Astrocyte (in vitro differentiated cells and primary cell): ENCODE data around the gene ARPC2. TPM values are rescaled to one million over a fixed set of nuclear protein-coding genes. Genes with fewer than 3 reads are reported as not detected.

Experiments used
- DNase-seq: peaks from one replicate; pipeline ENCODE4 v3.0.0-alpha.2; 2010; ENCODE audit warnings: low read depth
- FAIRE-seq: peaks from 2 replicates; lab custom pipeline; 2011; peaks lifted over from hg19 to GRCh38; lab: Jason Lieb, UNC
- H2AFZ ChIP-seq: 2 replicates; pipeline ENCODE4 v1.6.0; 2012; ENCODE audit warnings: low read depth, low read length, inconsistent platforms
- H3K27ac ChIP-seq: 2 replicates; pipeline ENCODE4 v1.5.1; 2011; ENCODE audit warnings: low read depth, low read length, inconsistent platforms
- H3K27me3 ChIP-seq: 2 replicates; pipeline ENCODE4 v1.6.0; 2011; ENCODE audit warnings: low read length, inconsistent platforms; ENCODE audit not compliant: insufficient read depth
- H3K36me3 ChIP-seq: 2 replicates; pipeline ENCODE4 v1.5.1; 2011; ENCODE audit warnings: low read length, inconsistent platforms; ENCODE audit not compliant: insufficient read depth
- H3K4me1 ChIP-seq: 2 replicates; pipeline ENCODE4 v1.5.1; 2011; ENCODE audit warnings: low read length, inconsistent platforms; ENCODE audit not compliant: insufficient read depth
- H3K4me2 ChIP-seq: 2 replicates; pipeline ENCODE4 v1.6.0; 2012; ENCODE audit warnings: low read length, inconsistent platforms
- H3K4me3 ChIP-seq: 2 replicates; pipeline ENCODE4 v1.5.1; 2011; ENCODE audit warnings: low read depth, mild to moderate bottlenecking, low read length, inconsistent platforms; ENCODE audit not compliant: insufficient read depth
- H3K79me2 ChIP-seq: 2 replicates; pipeline ENCODE4 v1.6.0; 2012; ENCODE audit warnings: mild to moderate bottlenecking, low read length, inconsistent platforms; ENCODE audit not compliant: insufficient read depth
- H3K9ac ChIP-seq: 2 replicates; pipeline ENCODE4 v1.6.0; 2012; ENCODE audit warnings: mild to moderate bottlenecking, low read length, inconsistent platforms
- H3K9me3 ChIP-seq: 2 replicates; pipeline ENCODE4 v1.5.1; 2012; ENCODE audit warnings: low read depth, mild to moderate bottlenecking, low read length, inconsistent platforms; ENCODE audit not compliant: insufficient read depth
- H4K20me1 ChIP-seq: 2 replicates; pipeline ENCODE4 v1.6.0; 2012; ENCODE audit warnings: low read length, inconsistent platforms; ENCODE audit not compliant: insufficient read depth
- H3K27ac Mint-ChIP-seq: one replicate; pipeline ENCODE4 v1.8.0; 2021; ENCODE audit warnings: mild to moderate bottlenecking, mixed read lengths; ENCODE audit not compliant: unreplicated experiment
- H3K27me3 Mint-ChIP-seq: one replicate; pipeline ENCODE4 v1.8.0; 2021; ENCODE audit warnings: low read depth, mixed read lengths; ENCODE audit not compliant: unreplicated experiment
- H3K36me3 Mint-ChIP-seq: one replicate; pipeline ENCODE4 v1.8.0; 2021; ENCODE audit warnings: low read depth, mixed read lengths; ENCODE audit not compliant: unreplicated experiment
- H3K4me1 Mint-ChIP-seq: one replicate; pipeline ENCODE4 v1.8.0; 2021; ENCODE audit warnings: low read depth, mixed read lengths; ENCODE audit not compliant: unreplicated experiment
- H3K4me3 Mint-ChIP-seq: one replicate; pipeline ENCODE4 v1.8.0; 2021; ENCODE audit warnings: mild to moderate bottlenecking, moderate library complexity, mixed read lengths; ENCODE audit not compliant: unreplicated experiment
- H3K9me3 Mint-ChIP-seq: one replicate; pipeline ENCODE4 v1.8.0; 2021; ENCODE audit warnings: mild to moderate bottlenecking, mixed read lengths; ENCODE audit not compliant: unreplicated experiment
- EZH2 ChIP-seq: IDR thresholded peaks from 2 replicates; pipeline ENCODE4 v1.6.1; 2012; ENCODE audit warnings: mild to moderate bottlenecking, low read length, inconsistent platforms; ENCODE audit not compliant: insufficient read depth
- total RNA-seq: library from RNA; stranded (reverse); gene quantifications from 2 replicates; pipeline ENCODE4 v1.2.1, GENCODE V29; 2021
- TF ChIP-seq, protein P1 (sequence below): IDR thresholded peaks from 2 replicates; pipeline ENCODE4 v1.5.1; 2011; ENCODE audit warnings: low read depth, mild to moderate bottlenecking, inconsistent platforms, low read length, moderate library complexity; ENCODE audit not compliant: insufficient read depth

ARPC2 gene
- total RNA-seq, 1 donor from 2014 or later: 535 TPM

GRCh38 chr2:218264773-218265561 is 48.0 kb downstream of the ARPC2 start:
- H3K9me3 Mint-ChIP-seq: no peaks in the 10 kb centered on the region
- H3K4me1 Mint-ChIP-seq: peaks cover 21% of the 10 kb centered on the region
- no peak for TF ChIP-seq EZH2
- TF ChIP-seq, protein P1, sequence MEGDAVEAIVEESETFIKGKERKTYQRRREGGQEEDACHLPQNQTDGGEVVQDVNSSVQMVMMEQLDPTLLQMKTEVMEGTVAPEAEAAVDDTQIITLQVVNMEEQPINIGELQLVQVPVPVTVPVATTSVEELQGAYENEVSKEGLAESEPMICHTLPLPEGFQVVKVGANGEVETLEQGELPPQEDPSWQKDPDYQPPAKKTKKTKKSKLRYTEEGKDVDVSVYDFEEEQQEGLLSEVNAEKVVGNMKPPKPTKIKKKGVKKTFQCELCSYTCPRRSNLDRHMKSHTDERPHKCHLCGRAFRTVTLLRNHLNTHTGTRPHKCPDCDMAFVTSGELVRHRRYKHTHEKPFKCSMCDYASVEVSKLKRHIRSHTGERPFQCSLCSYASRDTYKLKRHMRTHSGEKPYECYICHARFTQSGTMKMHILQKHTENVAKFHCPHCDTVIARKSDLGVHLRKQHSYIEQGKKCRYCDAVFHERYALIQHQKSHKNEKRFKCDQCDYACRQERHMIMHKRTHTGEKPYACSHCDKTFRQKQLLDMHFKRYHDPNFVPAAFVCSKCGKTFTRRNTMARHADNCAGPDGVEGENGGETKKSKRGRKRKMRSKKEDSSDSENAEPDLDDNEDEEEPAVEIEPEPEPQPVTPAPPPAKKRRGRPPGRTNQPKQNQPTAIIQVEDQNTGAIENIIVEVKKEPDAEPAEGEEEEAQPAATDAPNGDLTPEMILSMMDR: no peak
- Histone ChIP-seq H3K4me3 (no peak overlapping the region), H3K27me3 (no peaks in the 10 kb centered on the region), H3K4me1 (peaks cover 4% of the 10 kb centered on the region), H3K4me2 (no peak overlapping the region), H2AFZ (no peak overlapping the region), H3K36me3 (peaks cover 21% of the 10 kb centered on the region), H3K9ac (no peak overlapping the region), H3K79me2 (peaks cover 19% of the 10 kb centered on the region), H4K20me1 (peaks cover 43% of the 10 kb centered on the region), H3K9me3 (no peaks in the 10 kb centered on the region), H3K27ac (no peak overlapping the region)
- peak overlapping the region; percentile 34 for H3K27ac Mint-ChIP-seq
- peaks cover 24% of the 10 kb centered on the region for H3K36me3 Mint-ChIP-seq
- FAIRE-seq: no peak
- no peaks in the 10 kb centered on the region for H3K27me3 Mint-ChIP-seq
- DNase-seq: no peak
- no peak overlapping the region for H3K4me3 Mint-ChIP-seq

DNA sequence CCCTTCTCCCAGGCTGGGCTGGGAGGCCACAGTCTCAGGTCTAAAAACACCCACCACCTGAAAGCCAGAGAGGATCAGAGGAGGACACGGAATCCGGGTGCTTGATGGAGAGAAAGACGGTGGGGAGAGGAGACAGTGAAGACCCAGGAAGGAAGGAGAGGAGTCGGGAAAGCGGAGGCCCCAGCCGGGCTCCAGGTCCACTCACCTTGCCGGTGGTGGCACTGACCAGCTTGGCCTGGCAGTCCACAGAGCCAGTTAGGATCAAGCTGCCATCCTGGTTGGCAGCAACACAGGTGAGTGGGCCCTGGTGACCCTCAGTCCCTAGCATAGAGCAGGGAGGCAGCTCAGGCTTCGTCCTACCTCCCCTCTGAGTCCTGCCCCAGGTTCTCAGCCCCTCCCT is 48.6 kb downstream of the ARPC2 start:
- H3K4me3 Mint-ChIP-seq: peak overlapping the region; percentile 20

More for the DNA sequence above, 48.6 kb downstream of the ARPC2 start:
- DNase-seq: no peak
- Histone ChIP-seq H3K27ac (no peak overlapping the region), H3K4me1 (peaks cover 4% of the 10 kb centered on the region), H3K36me3 (peaks cover 21% of the 10 kb centered on the region), H3K4me3 (no peak overlapping the region), H3K9me3 (no peaks in the 10 kb centered on the region), H3K4me2 (no peak overlapping the region), H3K9ac (no peak overlapping the region), H2AFZ (no peak overlapping the region), H4K20me1 (peaks cover 43% of the 10 kb centered on the region), H3K27me3 (no peaks in the 10 kb centered on the region), H3K79me2 (peaks cover 22% of the 10 kb centered on the region)
- no peak for TF ChIP-seq EZH2
- TF ChIP-seq, protein P1: no peak
- FAIRE-seq: no peak
- Mint-ChIP-seq H3K27me3 (no peaks in the 10 kb centered on the region), H3K27ac (peak overlapping the region; percentile 34), H3K9me3 (no peaks in the 10 kb centered on the region), H3K36me3 (peaks cover 24% of the 10 kb centered on the region), H3K4me1 (peaks cover 16% of the 10 kb centered on the region)
